HEK293T (cell line): Measurements from ENCODE around the gene COX7A2.

Source experiments
- CTCF ChIA-PET: fragments of 350-600 bp; formaldehyde crosslinking; extraction: SDS; loops from one replicate; lab custom pipeline; 2021; ENCODE audit warnings: antibody characterized with exemption, inconsistent platforms; lab: Yijun Ruan, JAX
- POLR2A ChIA-PET: fragments of 350-600 bp; formaldehyde crosslinking; extraction: SDS; loops from one replicate; lab custom pipeline; 2020; ENCODE audit warnings: antibody characterized with exemption, inconsistent platforms; lab: Yijun Ruan, JAX
- DNase-seq: peaks from one replicate; pipeline ENCODE4 v3.0.0; 2012; ENCODE audit warnings: mixed read lengths; ENCODE audit errors: extremely low spot score
- ARNT ChIP-seq: fragments of 450-650 bp; IDR thresholded peaks from 2 replicates; pipeline ENCODE4 v1.6.1; 2017; ENCODE audit warnings: mild to moderate bottlenecking
- BHLHE40 ChIP-seq: fragments of 450-650 bp; IDR thresholded peaks from 2 replicates; pipeline ENCODE4 v1.6.1; 2016; ENCODE audit warnings: mild to moderate bottlenecking, moderate library complexity, borderline replicate concordance
- CTBP1 ChIP-seq: fragments of 450-650 bp; IDR thresholded peaks from 2 replicates; pipeline ENCODE4 v1.6.1; 2016; ENCODE audit warnings: borderline replicate concordance
- ELF4 ChIP-seq: fragments of 450-650 bp; IDR thresholded peaks from 2 replicates; pipeline ENCODE4 v1.6.1; 2017; ENCODE audit warnings: antibody characterized with exemption
- FOXA1 ChIP-seq: fragments of 450-650 bp; IDR thresholded peaks from 2 replicates; pipeline ENCODE4 v1.6.1; 2016; ENCODE audit warnings: mild to moderate bottlenecking
- FOXK2 ChIP-seq: fragments of 450-650 bp; IDR thresholded peaks from 2 replicates; pipeline ENCODE4 v1.6.1; 2016; ENCODE audit warnings: mild to moderate bottlenecking
- FOXM1 ChIP-seq: fragments of 450-650 bp; IDR thresholded peaks from 2 replicates; pipeline ENCODE4 v1.6.1; 2017; ENCODE audit warnings: mild to moderate bottlenecking, borderline replicate concordance
- HDGF ChIP-seq: fragments of 450-650 bp; IDR thresholded peaks from 2 replicates; pipeline ENCODE4 v1.6.1; 2017; ENCODE audit warnings: antibody characterized with exemption, borderline replicate concordance
- L3MBTL2 ChIP-seq: fragments of 450-650 bp; conservative IDR thresholded peaks from 2 replicates; pipeline ENCODE4 v1.6.1; 2016; ENCODE audit warnings: mild to moderate bottlenecking
- LEF1 ChIP-seq: fragments of 450-650 bp; IDR thresholded peaks from 2 replicates; pipeline ENCODE4 v1.6.1; 2017; ENCODE audit warnings: mild to moderate bottlenecking, borderline replicate concordance
- NFRKB ChIP-seq: fragments of 450-650 bp; IDR thresholded peaks from 2 replicates; pipeline ENCODE4 v1.6.1; 2016; ENCODE audit warnings: mild to moderate bottlenecking, moderate library complexity
- PKNOX1 ChIP-seq: fragments of 450-650 bp; IDR thresholded peaks from 2 replicates; pipeline ENCODE4 v1.6.1; 2016
- SP1 ChIP-seq: fragments of 450-650 bp; IDR thresholded peaks from 2 replicates; pipeline ENCODE4 v1.6.1; 2017
- SUZ12 ChIP-seq: fragments of 450-650 bp; IDR thresholded peaks from 2 replicates; pipeline ENCODE4 v1.6.1; 2016; ENCODE audit warnings: mild to moderate bottlenecking
- TARDBP ChIP-seq: fragments of 450-650 bp; IDR thresholded peaks from 2 replicates; pipeline ENCODE4 v1.6.1; 2016
- ZNF384 ChIP-seq: fragments of 450-650 bp; IDR thresholded peaks from 2 replicates; pipeline ENCODE4 v1.6.1; 2016

COX7A2 gene

DNA sequence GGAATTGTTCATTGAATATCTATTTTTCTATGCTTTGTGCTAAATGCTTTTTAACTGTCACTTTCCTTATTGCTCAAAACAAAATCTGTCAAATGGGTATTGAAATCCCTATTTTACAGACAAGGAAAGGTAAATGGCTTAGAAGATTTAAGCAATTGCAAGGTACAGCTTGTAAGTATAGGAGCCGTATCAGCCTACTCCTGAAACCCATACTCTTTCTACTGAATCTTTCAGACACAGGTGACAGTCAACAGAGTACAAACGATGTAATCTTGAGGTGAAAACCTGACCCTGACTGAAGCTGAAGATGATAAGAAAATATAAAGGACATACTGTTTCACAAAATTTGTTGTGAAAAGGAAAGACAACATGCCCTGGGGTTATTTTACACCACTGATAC, 7.0 kb upstream of the COX7A2 start:
- TF ChIP-seq PKNOX1, result no peak
- no peak for TF ChIP-seq SUZ12
- TF ChIP-seq ELF4, result no peak
- no peak for TF ChIP-seq LEF1
- no peak for TF ChIP-seq CTBP1
- no peak for TF ChIP-seq L3MBTL2
- no peak for TF ChIP-seq FOXA1
- TF ChIP-seq ARNT, result no peak
- TF ChIP-seq BHLHE40, result no peak
- no peak for TF ChIP-seq SP1
- TF ChIP-seq NFRKB, result no peak
- TF ChIP-seq ZNF384, result no peak
- no peak for TF ChIP-seq TARDBP
- no peak for TF ChIP-seq FOXK2
- ChIA-PET CTCF (no interaction called here), POLR2A (no interaction called here)
- no peak for DNase-seq

DNA sequence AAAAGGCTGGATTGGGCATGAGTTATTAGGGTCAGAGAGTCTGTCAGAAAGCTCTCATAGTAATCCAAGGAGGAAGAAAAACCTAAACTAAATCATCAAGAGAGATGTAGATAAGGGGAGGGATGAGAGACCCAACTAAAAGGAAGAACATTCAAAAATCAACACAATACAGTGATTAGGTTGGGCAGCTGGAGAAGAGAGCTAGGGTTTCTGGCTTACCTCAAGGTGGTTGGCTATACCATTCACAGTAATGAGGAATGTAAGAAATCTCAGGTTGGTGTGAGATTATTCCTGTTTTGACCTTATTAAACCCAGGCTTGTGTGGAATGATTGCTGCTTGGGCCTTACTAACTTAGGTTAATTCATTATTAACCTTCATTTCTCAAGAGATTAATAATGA, 6.2 kb upstream of the COX7A2 start:
- TF ChIP-seq SUZ12, result no peak
- no peak for TF ChIP-seq LEF1
- TF ChIP-seq BHLHE40, result no peak
- TF ChIP-seq FOXM1, result no peak
- TF ChIP-seq HDGF, result no peak
- no peak for TF ChIP-seq NFRKB
- TF ChIP-seq FOXA1, result no peak
- no peak for TF ChIP-seq TARDBP
- no peak for TF ChIP-seq ELF4
- no peak for TF ChIP-seq SP1
- TF ChIP-seq ZNF384, result no peak
- ChIA-PET CTCF (no interaction called here), POLR2A (no interaction called here)
- DNase-seq, result no peak

GRCh38 chr6:75246386-75246785, 2.8 kb upstream of the COX7A2 start:
- POLR2A ChIA-PET, result no interaction called here

GRCh38 chr6:75244063-75244584, 523 bp upstream of the COX7A2 start:
- DNase-seq, result no peak
- ChIA-PET POLR2A (interaction anchor here (0.6 to 1.9 kb wide), 20 partner anchors 9 to 456 kb away, joined by 3 to 11 read pairs (median 4); partner anchors contain the start of genes FILIP1 and TMEM30A), CTCF (interaction anchor here (1.5 kb wide), 1 partner anchor 32 kb away, joined by 4 read pairs; no protein-coding TSS in a partner anchor)
- no peak for TF ChIP-seq LEF1
- TF ChIP-seq FOXM1, result no peak
- TF ChIP-seq ARNT, result no peak
- no peak for TF ChIP-seq BHLHE40
- no peak for TF ChIP-seq ELF4
- TF ChIP-seq SUZ12, result no peak
- TF ChIP-seq ZNF384, result no peak
- TF ChIP-seq TARDBP, result no peak

More at GRCh38 chr6:75246386-75246785, 2.8 kb upstream of the COX7A2 start:
- no peak for DNase-seq
- TF ChIP-seq FOXK2 (no peak), HDGF (no peak), SUZ12 (no peak), L3MBTL2 (no peak), TARDBP (no peak), ZNF384 (no peak), CTBP1 (no peak), SP1 (no peak), FOXA1 (no peak), ARNT (no peak), PKNOX1 (no peak), FOXM1 (no peak), NFRKB (no peak), ELF4 (no peak), BHLHE40 (no peak), LEF1 (no peak)
- CTCF ChIA-PET, result no interaction called here

- ChIA-PET CTCF (no interaction called here), POLR2A (no interaction called here)
- no peak for DNase-seq
- no peak for TF ChIP-seq HDGF
- no peak for TF ChIP-seq BHLHE40
- TF ChIP-seq CTBP1, result no peak
- no peak for TF ChIP-seq SP1
- TF ChIP-seq SUZ12, result no peak
- no peak for TF ChIP-seq FOXK2
- no peak for TF ChIP-seq ELF4
- no peak for TF ChIP-seq ZNF384
- no peak for TF ChIP-seq PKNOX1
- TF ChIP-seq TARDBP, result no peak
- TF ChIP-seq FOXM1, result no peak
Observed at GRCh38 chr6:75236630-75237029, 7.0 kb downstream of the COX7A2 start.

- POLR2A ChIA-PET, result interaction anchor here (3.2 kb wide), 1 partner anchor 8 kb away, joined by 10 read pairs; the partner anchor contains the start of gene COX7A2
- no peak for TF ChIP-seq CTBP1
- CTCF ChIA-PET, result interaction anchor here (0.7 kb wide), 1 partner anchor 24 kb away, joined by 3 read pairs; no protein-coding TSS in a partner anchor
- no peak for DNase-seq
Observed at GRCh38 chr6:75235271-75235670, 8.3 kb downstream of the COX7A2 start.
